ENCODE results near the gene ANO10.

GRCh38 chr3:43417133-43417532 lies 204.7 kb downstream of the ANO10 start:
- TF ChIP-seq CTCF (IDR thresholded peaks at IDR 0.05), result no peak
- TF ChIP-seq POLR2A (IDR thresholded peaks at IDR 0.05), result no peak

Measured in thyroid gland (tissue), 4 donors.